ENCODE measurements around the gene NRG2.

GRCh38 chr5:140041099-140041491 lies 2.0 kb downstream of the NRG2 start:
- TF ChIP-seq PATZ1 (CRISPR knock-in tag; IDR thresholded peaks at IDR 0.05; ENCODE audit: borderline replicate concordance), result no peak
- no peak for TF ChIP-seq CREB5 (CRISPR knock-in tag; IDR thresholded peaks at IDR 0.05; ENCODE audit: low read depth)
- TF ChIP-seq ZFP3 (CRISPR knock-in tag; IDR thresholded peaks at IDR 0.05), result no peak
- TF ChIP-seq TCF4 (CRISPR knock-in tag; IDR thresholded peaks at IDR 0.05; ENCODE audit: borderline replicate concordance), result no peak
- no peak for TF ChIP-seq ISL1 (CRISPR knock-in tag; IDR thresholded peaks at IDR 0.05)
- TF ChIP-seq POU6F1 (CRISPR knock-in tag; IDR thresholded peaks at IDR 0.05; ENCODE audit: borderline replicate concordance, low read depth), result no peak
- TF ChIP-seq RARB (CRISPR knock-in tag; IDR thresholded peaks at IDR 0.05), result no peak
- TF ChIP-seq OSR1 (CRISPR knock-in tag; IDR thresholded peaks at IDR 0.05), result no peak
- no peak for TF ChIP-seq CSRNP3 (CRISPR knock-in tag; IDR thresholded peaks at IDR 0.05)
